Endothelial cell (in vitro differentiated cells): ENCODE measurements around the gene SPATA17. TPM values are rescaled to one million over a fixed set of nuclear protein-coding genes. Genes with fewer than 3 reads are reported as not detected.

Source experiments
- DNase-seq: peaks from one replicate; pipeline ENCODE4 v3.0.0; 2021; ENCODE audit warnings: low spot score
- H3K27ac Mint-ChIP-seq: one replicate; pipeline ENCODE4 v1.8.0; 2021; ENCODE audit warnings: mixed read lengths, inconsistent platforms; ENCODE audit not compliant: unreplicated experiment
- H3K27me3 Mint-ChIP-seq: one replicate; pipeline ENCODE4 v1.8.0; 2021; ENCODE audit warnings: mild to moderate bottlenecking, moderate library complexity, mixed read lengths, inconsistent platforms; ENCODE audit not compliant: unreplicated experiment
- H3K36me3 Mint-ChIP-seq: one replicate; pipeline ENCODE4 v1.8.0; 2021; ENCODE audit warnings: mild to moderate bottlenecking, low read depth, mixed read lengths, inconsistent platforms; ENCODE audit not compliant: unreplicated experiment
- H3K4me1 Mint-ChIP-seq: one replicate; pipeline ENCODE4 v1.8.0; 2021; ENCODE audit warnings: mild to moderate bottlenecking, mixed read lengths, inconsistent platforms; ENCODE audit not compliant: unreplicated experiment
- H3K4me3 Mint-ChIP-seq: one replicate; pipeline ENCODE4 v1.8.0; 2021; ENCODE audit warnings: mild to moderate bottlenecking, mixed read lengths, inconsistent platforms; ENCODE audit not compliant: unreplicated experiment
- H3K9me3 Mint-ChIP-seq: one replicate; pipeline ENCODE4 v1.8.0; 2021; ENCODE audit warnings: mixed read lengths, inconsistent platforms; ENCODE audit not compliant: unreplicated experiment
- total RNA-seq: library from RNA; stranded (reverse); fragmentation: NEBNext Ultra II Directional; extraction: Animal tissue kit (Norgen Biotek cat#: 25700); gene quantifications from one replicate; pipeline ENCODE4 v1.2.1, GENCODE V29; 2021; ENCODE audit not compliant: unreplicated experiment
- TF ChIP-seq, protein P1 (sequence below): fragments of 200-600 bp; sonication (generic); IDR thresholded peaks from one replicate; pipeline ENCODE4 v1.5.0; 2021; ENCODE audit warnings: antibody characterized with exemption; ENCODE audit not compliant: unreplicated experiment

The SPATA17 gene
- total RNA-seq, 1 donor from 2014 or later: 0.36 TPM

DNA sequence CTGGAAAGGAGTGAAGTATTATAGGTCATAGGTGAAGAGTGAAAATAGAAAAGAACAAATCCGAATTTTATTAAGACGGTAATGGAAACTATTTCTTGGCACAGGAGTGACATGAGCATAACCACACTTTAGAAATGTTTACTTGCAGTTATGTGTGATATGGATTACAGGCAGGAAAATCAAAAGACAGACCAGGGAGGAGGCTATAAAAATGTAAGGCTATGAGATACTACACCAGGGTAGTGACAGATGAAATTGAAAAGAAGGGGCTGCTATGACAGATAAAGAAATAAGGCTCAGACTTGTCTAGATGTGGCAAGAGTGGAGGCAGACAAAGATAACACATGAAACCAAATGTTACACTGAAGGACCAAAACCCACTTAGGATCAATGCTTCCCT lies 32.0 kb upstream of the SPATA17 start:
- no peak for DNase-seq
- H3K9me3 Mint-ChIP-seq: no peaks in the 10 kb centered on the region
- no peaks in the 10 kb centered on the region for H3K4me1 Mint-ChIP-seq
- H3K27me3 Mint-ChIP-seq: peaks cover 1% of the 10 kb centered on the region
- H3K4me3 Mint-ChIP-seq: no peak overlapping the region
- no peak overlapping the region for H3K27ac Mint-ChIP-seq
- TF ChIP-seq, protein P1, sequence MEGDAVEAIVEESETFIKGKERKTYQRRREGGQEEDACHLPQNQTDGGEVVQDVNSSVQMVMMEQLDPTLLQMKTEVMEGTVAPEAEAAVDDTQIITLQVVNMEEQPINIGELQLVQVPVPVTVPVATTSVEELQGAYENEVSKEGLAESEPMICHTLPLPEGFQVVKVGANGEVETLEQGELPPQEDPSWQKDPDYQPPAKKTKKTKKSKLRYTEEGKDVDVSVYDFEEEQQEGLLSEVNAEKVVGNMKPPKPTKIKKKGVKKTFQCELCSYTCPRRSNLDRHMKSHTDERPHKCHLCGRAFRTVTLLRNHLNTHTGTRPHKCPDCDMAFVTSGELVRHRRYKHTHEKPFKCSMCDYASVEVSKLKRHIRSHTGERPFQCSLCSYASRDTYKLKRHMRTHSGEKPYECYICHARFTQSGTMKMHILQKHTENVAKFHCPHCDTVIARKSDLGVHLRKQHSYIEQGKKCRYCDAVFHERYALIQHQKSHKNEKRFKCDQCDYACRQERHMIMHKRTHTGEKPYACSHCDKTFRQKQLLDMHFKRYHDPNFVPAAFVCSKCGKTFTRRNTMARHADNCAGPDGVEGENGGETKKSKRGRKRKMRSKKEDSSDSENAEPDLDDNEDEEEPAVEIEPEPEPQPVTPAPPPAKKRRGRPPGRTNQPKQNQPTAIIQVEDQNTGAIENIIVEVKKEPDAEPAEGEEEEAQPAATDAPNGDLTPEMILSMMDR: no peak
- H3K36me3 Mint-ChIP-seq: no peaks in the 10 kb centered on the region

- Mint-ChIP-seq H3K9me3 (no peaks in the 10 kb centered on the region), H3K27ac (no peak overlapping the region), H3K4me1 (no peaks in the 10 kb centered on the region), H3K4me3 (no peak overlapping the region), H3K36me3 (peaks cover 4% of the 10 kb centered on the region), H3K27me3 (no peaks in the 10 kb centered on the region)
- no peak for DNase-seq
- TF ChIP-seq, protein P1: no peak
Measured at GRCh38 chr1:217602380-217602779, 28.8 kb upstream of the SPATA17 start.

- Mint-ChIP-seq H3K27ac (no peak overlapping the region), H3K27me3 (no peaks in the 10 kb centered on the region), H3K4me3 (no peak overlapping the region), H3K4me1 (no peaks in the 10 kb centered on the region), H3K9me3 (no peaks in the 10 kb centered on the region), H3K36me3 (peaks cover 4% of the 10 kb centered on the region)
- no peak for DNase-seq
- TF ChIP-seq, protein P1: no peak
Measured at GRCh38 chr1:217605390-217605789, 25.8 kb upstream of the SPATA17 start.

GRCh38 chr1:217614200-217614712 lies 16.9 kb upstream of the SPATA17 start:
- H3K9me3 Mint-ChIP-seq: no peaks in the 10 kb centered on the region
- H3K4me1 Mint-ChIP-seq: peaks cover 8% of the 10 kb centered on the region
- no peaks in the 10 kb centered on the region for H3K36me3 Mint-ChIP-seq
- no peak overlapping the region for H3K27ac Mint-ChIP-seq
- H3K27me3 Mint-ChIP-seq: no peaks in the 10 kb centered on the region
- no peak overlapping the region for H3K4me3 Mint-ChIP-seq
- DNase-seq: no peak
- TF ChIP-seq, protein P1: no peak

- Mint-ChIP-seq H3K36me3 (peaks cover 5% of the 10 kb centered on the region), H3K9me3 (no peaks in the 10 kb centered on the region), H3K27me3 (no peaks in the 10 kb centered on the region), H3K4me3 (no peak overlapping the region), H3K4me1 (peaks cover 8% of the 10 kb centered on the region), H3K27ac (no peak overlapping the region)
- DNase-seq: no peak
- TF ChIP-seq, protein P1: no peak
Measured at GRCh38 chr1:217617126-217617525, 14.0 kb upstream of the SPATA17 start.
